ENCODE results near the gene LHFPL3. TPM values are rescaled to one million over a fixed set of nuclear protein-coding genes. Genes with fewer than 3 reads are reported as not detected.

The LHFPL3 gene
- total and polyA plus RNA-seq, 2 experiments from 2014 or later = 0.24 TPM; not detected in 1

DNA sequence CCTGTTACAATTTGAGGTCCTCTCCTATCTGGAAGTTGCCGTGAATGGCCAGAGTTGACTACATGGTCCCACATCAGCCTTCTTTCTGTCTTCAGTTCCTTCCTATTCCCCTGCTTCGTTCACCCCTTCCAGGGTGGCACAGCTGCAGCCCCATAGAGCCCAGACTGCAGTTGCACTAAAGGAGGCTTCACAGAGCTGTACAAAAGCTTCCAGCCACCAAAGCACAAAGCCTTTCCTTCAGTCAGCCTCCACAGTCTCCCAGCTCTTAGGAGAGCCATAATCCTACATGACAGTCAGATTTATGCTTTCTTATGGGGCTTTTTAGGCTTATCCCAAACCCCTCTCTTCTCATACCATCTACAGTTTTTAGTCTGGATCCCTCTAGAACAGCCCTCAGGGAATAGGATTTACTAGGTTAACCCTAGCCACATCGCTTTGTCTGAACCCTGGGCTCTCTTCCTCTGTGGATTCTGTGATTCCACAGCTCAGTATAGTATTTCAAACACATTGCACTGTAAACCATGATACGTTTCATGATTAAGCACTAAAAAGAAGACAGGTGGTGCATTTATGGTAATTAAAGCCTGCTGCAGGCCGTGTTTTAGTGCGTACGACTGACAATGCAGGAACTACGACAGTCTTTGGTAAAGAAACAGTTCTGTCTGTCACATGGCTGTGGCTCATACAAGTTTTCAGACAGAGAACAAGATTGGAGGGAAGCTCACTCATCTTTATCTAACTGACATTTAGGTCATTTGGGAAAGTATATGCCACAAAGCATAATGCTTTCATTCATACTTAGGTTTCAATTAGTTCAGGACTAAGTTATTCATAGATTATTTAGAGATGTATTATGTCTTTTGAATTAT, 477.3 kb downstream of the LHFPL3 start (continued):
- TF ChIP-seq, protein P1, sequence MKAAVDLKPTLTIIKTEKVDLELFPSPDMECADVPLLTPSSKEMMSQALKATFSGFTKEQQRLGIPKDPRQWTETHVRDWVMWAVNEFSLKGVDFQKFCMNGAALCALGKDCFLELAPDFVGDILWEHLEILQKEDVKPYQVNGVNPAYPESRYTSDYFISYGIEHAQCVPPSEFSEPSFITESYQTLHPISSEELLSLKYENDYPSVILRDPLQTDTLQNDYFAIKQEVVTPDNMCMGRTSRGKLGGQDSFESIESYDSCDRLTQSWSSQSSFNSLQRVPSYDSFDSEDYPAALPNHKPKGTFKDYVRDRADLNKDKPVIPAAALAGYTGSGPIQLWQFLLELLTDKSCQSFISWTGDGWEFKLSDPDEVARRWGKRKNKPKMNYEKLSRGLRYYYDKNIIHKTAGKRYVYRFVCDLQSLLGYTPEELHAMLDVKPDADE (IDR thresholded peaks at IDR 0.05) = no peak
- TF ChIP-seq, protein P2, sequence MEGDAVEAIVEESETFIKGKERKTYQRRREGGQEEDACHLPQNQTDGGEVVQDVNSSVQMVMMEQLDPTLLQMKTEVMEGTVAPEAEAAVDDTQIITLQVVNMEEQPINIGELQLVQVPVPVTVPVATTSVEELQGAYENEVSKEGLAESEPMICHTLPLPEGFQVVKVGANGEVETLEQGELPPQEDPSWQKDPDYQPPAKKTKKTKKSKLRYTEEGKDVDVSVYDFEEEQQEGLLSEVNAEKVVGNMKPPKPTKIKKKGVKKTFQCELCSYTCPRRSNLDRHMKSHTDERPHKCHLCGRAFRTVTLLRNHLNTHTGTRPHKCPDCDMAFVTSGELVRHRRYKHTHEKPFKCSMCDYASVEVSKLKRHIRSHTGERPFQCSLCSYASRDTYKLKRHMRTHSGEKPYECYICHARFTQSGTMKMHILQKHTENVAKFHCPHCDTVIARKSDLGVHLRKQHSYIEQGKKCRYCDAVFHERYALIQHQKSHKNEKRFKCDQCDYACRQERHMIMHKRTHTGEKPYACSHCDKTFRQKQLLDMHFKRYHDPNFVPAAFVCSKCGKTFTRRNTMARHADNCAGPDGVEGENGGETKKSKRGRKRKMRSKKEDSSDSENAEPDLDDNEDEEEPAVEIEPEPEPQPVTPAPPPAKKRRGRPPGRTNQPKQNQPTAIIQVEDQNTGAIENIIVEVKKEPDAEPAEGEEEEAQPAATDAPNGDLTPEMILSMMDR (conservative IDR thresholded peaks at IDR 0.05; ENCODE audit: low read depth in 2 of 2) = no peak
- TF ChIP-seq STAT1 (IDR thresholded peaks at IDR 0.05; ENCODE audit: unreplicated experiment) = no peak

DNA sequence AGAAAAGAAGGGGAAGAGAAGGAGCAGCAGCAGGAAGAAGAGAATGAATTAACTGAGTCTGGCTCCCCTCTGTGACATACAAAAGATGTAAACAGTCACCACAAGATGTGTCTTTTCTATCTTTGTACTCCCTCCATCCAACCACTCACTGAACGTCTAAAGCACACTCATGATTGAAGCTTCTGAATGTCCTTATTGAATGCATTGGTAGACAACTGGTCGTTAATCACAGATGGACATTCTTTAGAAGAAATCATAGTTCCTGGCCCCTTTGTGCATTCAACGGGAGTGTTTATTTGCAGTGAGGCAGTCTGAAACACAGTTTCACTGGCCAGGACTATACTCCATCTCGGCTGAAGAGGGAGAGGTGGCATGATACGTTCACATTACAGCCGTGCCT, 479.3 kb downstream of the LHFPL3 start:
- H3K36me3 ChIP-seq (ENCODE audit: insufficient read depth) = no peaks in the 10 kb centered on the region
- no peak for DNase-seq (ENCODE audit: low spot score)
- Mint-ChIP-seq H3K4me1 (no peaks in the 10 kb centered on the region), H3K4me3 (no peak overlapping the region), H3K36me3 (ENCODE audit: low read depth) (no peaks in the 10 kb centered on the region), H3K9me3 (peaks cover 3% of the 10 kb centered on the region; the same call in 1 of the 3 replicates), H3K27me3 (ENCODE audit: insufficient read depth, low read depth, poor library complexity) (peaks cover 4% of the 10 kb centered on the region), H3K27ac (no peak overlapping the region)
- H3K9me2 ChIP-seq (ENCODE audit: insufficient read depth) = peaks cover 9% of the 10 kb centered on the region; the same call in 1 of the 2 replicates
- no peaks in the 10 kb centered on the region for H3K27me3 ChIP-seq (ENCODE audit: insufficient read depth)
- no peak overlapping the region; the same call in 1 of the 2 replicates for H2AFZ ChIP-seq
- H3F3A ChIP-seq (replicated peaks; ENCODE audit: low read depth) = no peaks in the 10 kb centered on the region
- H3K4me3 ChIP-seq = no peak overlapping the region
- no peak for ATAC-seq
- no peak overlapping the region for H3K27ac ChIP-seq (ENCODE audit: low read depth)
- no peaks in the 10 kb centered on the region for H4K20me1 ChIP-seq (replicated peaks; ENCODE audit: insufficient read depth)
- H3K4me1 ChIP-seq (ENCODE audit: insufficient read depth) = no peaks in the 10 kb centered on the region
- TF ChIP-seq POLR2AphosphoS5 (IDR thresholded peaks at IDR 0.05; ENCODE audit: low read depth) (no peak), NANOG (IDR thresholded peaks at IDR 0.05; ENCODE audit: borderline replicate concordance) (no peak), EZH2 (IDR thresholded peaks at IDR 0.05; ENCODE audit: low read depth, unreplicated experiment) (no peak), REST (IDR thresholded peaks at IDR 0.05; ENCODE audit: unreplicated experiment) (no peak)
- TF ChIP-seq, protein P2 (conservative IDR thresholded peaks at IDR 0.05; ENCODE audit: low read depth in 2 of 2) = no peak
- no peaks in the 10 kb centered on the region for H3K79me2 ChIP-seq (replicated peaks; ENCODE audit: insufficient read depth)
- no peak overlapping the region for H3K4me2 ChIP-seq
